HG03139 (cell line): ENCODE results near the gene BRAT1.

Experiments used
- ATAC-seq: cut with Tn5 transposase; IDR thresholded peaks from one replicate; pipeline ENCODE4 v1.9.1; 2021; ENCODE audit not compliant: unreplicated experiment

Gene BRAT1

DNA sequence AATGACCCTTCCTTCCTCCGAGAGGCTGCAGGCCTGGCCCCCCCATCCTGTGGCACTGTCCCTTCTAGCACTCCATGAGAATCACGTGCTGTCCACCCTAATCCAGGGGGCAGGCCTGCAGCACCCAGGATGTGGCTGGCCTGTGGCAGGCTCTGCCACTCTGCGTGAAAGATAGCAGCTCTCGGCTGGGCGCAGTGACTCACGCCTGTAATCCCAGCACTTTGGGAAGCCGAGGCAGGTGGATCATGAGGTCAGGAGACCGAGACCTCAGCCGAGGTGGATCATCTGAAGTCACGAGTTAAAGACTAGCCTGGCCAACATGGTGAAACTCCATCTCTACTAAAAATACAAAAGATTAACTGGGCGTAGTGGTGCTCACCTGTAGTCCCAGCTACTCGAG lies 54.6 kb downstream of the BRAT1 start:
- no peak for ATAC-seq

DNA sequence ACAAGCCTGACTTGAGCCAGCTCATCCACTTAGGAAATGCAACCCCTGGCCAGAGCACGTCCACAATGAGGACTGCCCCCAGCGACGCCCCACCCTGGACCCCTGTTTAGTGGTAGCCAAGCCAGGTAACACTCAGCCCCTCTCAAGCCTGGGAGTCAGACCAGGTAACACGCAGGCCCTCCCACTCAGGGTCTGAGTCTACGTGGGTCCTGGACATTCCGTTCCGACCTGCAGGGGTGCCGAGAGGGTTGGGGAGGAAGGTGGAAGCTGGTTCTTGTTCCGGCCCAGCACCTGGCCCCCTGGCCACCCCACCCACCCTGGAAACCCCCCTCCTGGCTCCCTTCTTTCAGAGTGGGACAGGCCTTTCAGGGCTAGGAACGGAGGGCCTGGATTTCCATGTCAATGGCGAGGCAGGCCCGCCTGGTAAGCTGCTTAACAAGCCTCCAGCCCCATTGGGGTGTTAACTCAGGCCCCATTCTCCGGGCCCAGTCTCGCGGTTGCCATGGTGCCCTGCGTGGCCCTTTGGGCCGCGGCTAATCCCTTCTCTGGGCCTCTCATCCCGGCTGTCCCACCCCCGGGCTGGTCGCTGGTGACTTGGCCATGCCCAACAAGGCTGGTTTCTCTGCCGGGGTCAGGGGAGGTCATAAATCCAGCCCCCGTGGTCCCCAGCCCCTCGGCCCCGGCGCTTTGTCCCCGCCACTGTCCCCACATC lies 55.4 kb downstream of the BRAT1 start:
- ATAC-seq: no peak

DNA sequence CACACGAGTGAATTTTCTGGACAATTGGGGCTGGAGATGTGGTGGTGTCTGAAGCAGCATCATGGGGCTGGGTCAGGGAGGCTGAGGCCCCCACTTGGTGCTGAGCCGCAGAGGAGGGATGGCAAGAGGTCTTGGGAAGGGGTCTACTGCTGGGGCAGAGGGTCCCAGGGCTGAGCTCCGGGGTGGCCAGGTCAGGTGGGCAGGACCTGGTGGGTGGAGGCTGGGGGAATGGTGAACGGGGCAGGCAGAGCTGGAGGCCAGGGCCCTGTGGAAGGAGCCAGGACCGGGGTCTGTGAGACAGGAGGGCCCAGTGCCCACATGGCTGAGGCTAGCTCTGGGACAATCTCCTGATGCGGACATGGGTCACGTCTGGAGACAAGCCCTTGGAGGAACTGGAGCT lies 56.1 kb downstream of the BRAT1 start:
- ATAC-seq: no peak

DNA sequence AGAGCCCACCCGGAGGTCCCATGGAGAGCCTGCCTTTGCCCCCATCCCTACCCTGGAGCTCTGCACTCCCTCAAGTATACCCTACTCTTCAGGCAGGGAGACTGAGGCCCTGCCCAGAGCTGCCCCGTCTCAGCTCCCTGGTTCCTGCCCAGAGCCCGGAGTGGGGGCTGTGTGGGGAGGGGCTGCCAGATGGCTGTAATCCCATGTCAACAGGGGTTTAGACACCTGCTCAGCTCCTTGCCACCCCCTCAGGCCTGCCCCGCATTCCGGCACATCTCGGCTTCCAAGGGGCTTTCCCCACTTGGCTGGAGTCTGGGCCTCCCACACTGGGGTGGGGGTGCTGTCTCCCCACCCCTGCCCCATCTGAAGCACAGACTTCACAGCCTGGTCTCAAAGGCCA lies 56.6 kb downstream of the BRAT1 start:
- no peak for ATAC-seq

DNA sequence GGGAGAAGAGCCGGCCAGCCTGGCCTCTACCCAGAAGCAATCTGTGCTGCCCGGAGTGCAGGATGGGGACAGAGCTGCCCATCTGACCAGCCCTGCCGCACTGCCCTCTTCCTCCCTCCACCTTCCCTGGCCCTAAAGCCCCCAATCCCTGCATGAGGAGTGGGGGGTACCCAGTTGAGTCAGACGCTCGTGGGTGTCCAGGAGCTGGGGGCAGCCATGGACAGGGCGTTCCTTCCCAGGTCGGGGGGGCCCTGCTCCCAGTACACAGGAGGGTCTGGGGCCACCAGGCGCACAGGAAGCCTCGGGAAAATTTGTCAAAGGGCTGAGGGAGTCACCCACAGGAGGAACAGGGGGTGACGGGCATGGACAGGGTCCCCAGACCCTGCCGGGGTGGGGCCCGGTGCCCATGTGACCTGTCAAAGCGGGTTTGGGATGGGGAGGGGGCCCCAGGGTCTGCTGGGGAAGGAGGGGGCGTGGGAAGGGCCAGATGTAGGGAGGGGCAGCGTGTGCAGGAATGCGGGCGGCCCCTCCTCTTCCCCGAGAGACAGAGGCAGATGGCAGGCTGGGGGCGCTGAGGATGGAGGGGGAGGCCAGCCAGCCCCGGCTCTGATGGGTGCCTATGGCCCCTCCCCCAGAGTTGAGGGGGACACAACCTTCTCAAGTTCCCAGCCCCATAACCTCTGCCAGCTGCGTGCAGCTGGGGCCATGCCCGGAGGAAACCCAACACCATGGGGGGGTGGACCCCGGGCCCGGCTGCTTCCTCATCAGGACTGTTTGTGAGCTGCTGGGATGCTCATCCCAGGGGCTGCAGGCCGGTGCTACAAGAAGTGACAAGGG lies 57.6 kb downstream of the BRAT1 start:
- ATAC-seq: no peak

DNA sequence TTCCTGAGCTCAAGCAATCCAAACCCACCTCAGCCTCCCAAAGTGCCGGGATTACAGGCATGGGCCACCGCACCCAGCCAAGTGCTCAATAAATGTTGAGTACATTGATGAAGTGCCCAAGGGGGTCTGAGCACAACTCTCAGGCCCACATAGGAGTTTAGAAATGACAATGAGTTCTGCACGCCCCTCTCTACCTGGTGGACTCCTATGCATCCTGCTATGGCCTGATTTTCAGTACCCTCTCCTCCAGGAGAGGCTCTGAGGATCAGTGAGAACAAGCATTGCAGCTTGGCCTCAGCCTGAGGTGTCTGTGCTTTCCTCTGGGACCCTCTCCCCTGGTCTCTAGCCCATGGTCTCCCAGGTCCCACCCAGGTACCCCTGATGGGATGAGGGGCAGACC lies 58.3 kb downstream of the BRAT1 start:
- no peak for ATAC-seq

DNA sequence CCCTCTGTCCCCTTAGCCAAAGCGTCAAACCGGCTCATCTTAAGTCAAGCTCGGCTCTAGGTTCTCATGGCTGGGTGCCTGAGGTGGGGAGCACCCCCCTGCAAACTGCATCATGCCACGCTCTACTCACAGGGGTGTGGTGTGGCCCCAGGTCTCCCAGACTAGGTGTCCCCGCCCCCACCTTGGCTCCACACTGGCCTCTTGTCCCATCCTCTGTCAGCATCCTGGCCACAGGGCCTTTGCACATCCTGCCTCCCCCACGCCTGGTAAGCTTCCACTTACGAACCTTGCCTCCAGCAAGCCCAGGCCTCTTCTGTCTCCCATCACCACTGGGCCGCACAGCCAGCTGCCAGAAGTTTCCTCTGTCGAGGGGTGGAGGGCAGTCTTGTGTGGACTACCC lies 58.9 kb downstream of the BRAT1 start:
- no peak for ATAC-seq

DNA sequence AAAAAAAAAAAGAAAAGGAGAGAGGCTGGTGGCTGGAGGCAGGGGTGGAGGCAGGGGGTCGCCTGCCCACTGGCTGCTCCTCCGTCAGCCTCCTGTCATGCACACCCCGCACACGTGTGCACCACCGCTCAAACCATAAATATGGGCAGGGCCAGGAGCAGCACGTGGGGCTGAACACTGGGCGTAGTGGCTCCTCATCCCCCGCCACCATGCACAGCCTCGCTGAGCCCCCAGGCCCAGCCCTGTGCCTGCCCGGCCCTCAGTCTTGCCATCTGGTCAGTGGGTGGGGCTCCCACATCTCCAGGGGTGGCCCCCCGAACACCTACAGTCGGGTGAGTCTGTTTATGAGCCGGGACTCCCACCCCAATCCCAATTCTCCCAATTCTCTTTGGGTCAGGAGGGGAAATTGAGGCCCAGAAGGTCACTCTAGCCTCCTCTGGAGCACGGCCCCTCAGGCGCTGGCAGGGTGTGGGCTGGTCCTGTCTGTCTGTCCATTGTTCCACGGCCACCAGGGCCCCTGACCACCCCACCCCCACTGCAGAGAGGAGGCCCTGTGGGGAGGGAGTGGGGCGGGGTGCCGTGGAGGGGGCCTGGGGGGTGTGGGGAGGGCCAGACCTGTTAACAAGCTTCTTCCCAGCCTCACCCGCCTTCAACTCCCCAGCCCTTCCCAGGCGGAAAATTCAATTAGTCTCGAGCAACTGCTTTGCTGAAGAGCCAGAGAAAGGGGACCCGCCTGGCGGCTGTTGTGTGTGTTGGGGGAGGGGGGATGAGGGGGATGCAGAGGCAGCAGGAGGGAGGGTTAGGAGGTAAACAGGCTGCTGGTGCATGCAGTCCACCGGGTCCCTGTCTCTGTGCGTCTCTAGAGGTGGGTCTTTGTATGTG lies 59.7 kb downstream of the BRAT1 start:
- no peak for ATAC-seq

DNA sequence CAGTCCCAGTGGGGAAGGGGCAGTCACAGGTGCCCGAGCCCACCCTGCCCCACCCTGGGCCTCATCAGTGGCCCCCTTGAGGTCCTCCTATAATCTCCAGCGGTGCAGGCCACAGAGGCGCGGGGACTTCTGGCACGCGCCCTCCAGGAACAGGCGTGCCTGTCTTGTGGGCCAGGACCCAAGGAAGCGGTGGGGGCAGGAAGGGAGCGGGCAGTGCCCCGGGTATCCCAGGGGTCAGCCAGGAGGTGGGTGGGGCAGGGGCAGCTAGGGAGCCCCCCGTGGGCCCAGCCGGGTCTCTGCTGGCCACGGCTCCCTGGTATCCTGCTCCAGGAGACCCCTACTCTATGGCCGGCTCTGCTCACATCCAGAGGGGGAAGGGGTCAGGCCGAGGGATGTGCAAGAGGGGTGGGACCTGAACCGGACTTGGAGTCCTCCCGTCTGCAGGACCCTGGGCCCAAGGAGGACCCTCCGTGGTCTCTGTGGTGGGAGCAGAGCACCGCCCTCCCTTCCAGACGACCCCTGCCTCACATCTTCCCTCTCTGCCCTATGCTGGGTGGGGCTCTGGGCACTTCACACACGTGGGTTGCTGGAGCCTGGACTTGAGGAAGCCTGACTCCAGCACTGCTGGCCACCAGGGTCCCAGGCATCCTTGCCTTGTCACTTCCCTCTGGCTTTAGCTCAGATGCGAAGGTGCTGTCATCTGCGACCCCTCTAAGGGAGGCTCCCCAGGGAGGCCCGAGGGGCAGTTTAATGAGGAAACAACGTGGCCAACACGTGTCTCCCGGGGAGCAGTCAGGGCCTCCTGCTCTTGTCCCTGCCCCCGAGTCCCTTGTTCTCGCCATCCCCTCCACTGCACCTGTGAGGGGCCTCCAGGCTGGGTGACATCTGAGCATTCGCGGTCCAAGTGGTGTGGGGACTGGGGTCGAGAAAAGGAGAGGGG lies 60.9 kb downstream of the BRAT1 start:
- ATAC-seq: no peak

DNA sequence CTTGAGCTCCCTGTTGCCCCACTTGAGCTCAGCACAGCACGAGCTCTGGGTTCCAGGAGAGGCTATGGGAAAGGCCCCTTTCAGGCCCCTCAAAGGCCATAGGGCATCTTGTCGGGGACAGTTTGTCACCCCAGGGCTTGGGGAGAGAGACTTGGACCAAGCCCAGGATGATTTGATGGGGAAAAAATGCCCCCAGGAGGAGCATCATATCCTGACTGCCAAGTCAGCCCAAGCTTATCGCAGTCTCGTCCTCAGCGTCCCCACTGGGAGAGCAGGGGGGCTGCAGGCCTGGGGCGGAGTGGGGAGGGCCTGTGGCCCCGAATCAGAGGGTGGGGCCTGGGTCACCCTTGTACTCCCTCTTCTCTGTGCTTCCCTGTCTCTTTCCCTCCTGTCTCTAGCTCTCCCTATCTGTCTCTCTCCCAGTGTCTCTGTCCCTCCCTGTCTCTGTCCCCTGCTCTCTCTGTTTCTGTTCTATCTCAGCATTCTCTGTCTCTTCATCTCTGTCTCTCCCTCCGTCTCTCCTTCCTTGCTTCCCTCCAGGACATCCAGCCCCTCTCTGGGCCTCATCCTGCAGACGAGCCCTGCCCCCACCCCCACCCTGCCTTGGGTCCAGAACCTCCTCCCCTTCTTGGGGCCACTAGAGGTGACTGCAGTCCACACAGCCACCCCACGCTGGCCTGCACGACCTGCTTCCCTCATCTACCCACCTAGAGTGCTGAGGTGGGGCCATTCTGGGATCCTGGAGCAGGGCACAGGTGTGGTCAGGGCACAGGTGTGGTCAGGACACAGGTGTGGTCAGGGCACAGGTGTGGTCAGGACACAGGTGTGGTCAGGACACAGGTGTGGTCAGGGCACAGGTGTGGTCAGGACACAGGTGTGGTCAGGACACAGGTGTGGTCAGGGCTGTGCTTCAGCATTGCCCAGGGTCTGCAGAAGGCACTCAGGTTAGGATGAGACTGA lies 61.8 kb downstream of the BRAT1 start:
- ATAC-seq: no peak

DNA sequence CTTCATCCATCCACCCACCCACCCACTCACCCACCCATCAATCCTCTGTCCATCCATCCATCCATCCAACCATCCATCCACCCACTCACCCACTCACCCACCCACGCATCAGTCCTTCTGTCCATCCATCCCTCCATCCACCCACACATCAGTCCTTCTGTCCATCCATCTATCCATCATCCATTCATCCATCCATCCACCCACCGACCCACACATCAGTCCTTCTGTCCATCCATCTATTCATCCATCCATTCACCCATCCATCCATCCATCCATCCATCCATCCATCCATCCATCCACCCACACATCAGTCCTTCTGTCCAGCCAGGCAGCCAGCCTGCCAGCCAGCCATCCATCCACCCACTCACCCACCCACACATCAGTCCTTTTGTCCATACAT lies 63.3 kb downstream of the BRAT1 start:
- ATAC-seq: no peak

DNA sequence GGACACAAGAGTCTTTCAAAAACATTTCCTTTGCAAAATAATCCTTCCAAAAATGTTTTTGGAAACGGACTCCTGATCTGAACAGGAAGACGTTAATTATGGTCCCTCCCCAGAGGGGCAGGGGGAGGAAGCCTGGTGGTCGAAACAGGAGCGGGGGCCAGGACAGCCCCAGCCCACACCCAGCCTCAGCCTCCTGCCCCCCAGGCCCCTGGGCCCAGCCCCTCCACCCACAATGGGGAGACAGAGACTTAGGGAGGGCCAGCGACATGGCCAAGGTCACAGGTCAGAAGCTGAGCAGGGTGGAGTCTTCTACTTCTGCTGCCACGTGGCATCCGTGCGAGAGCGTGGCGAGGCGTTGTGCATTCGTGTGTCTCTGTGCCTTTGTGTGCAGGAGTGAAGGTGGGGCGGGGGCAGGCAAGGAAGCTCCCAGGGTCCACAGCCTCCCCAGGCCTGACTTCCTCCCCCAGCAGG lies 65.1 kb downstream of the BRAT1 start:
- no peak for ATAC-seq

DNA sequence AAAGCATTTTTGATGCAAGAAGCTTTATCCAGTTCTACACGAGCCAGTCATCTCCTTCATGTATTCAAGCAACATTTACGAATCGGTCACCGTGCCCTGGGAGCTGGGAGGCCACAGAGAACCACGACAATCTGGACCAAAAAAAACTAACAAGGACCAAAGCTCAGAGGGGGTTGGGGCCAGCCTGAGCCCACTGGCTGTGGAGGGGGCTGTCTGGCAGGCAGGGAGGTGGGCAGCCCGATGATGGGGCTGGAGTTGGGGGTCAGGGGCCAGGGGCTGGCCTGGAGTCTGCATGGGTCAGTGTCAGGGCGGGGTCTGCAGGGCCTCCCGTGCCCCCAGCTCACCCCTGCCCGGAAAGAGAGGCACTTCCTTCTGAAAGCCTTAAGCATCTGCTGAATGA lies 66.6 kb downstream of the BRAT1 start:
- no peak for ATAC-seq

DNA sequence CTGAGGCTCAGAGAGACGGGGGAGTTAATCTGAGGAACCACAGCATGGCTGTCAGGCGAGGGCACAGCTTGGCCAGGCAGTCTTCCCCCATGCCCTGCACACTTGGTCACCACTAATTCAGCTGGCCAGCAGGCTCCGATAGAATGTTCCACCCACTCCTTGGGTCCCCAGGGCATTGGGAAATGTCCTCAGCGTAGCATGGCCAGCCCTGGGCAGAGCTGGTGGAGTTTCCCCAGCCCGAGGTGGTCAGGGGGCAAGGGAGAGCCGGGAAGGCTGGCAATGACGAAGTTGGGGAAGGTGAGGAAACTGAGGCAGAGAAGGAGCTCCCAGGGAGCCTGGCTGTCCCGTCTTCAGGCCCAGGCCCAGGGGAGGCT lies 67.1 kb downstream of the BRAT1 start:
- ATAC-seq: no peak
